Stromal cell of bone marrow (primary cell): ENCODE results near the gene STK35.

Experiments used
- DNase-seq: peaks from one replicate; pipeline ENCODE4 v3.0.0-alpha.2; 2012; ENCODE audit warnings: low read depth

Gene STK35

GRCh38 chr20:2101057-2101864 is at the start of gene STK35:
Gene STK35 (plus strand): TSS chr20:2101827. CDS start chr20:2101882, 55 bp downstream.
- DNase-seq = no peak

- DNase-seq = no peak
Measured at GRCh38 chr20:2051946-2052345, 49.7 kb upstream of the STK35 start.

DNA sequence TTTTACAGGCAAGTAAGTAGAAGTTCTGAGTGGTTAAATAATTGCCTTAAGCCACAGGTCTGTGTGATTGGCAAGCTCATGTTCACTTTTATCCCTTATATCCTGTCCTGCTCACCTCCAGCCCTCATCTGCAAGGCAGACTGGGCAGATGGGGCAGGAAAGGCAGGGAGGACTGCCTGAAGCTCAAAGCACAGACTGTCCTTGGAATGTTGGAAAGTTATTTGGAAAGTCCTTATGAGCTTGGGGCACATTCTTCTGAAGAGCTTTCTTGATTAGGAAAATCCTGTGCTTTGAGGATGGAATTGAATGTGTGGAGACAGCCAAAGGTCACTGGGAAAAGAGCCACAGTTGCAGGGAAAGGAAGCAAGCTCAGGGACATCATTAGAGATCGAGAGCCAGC is 48.9 kb upstream of the STK35 start:
- no peak for DNase-seq

DNA sequence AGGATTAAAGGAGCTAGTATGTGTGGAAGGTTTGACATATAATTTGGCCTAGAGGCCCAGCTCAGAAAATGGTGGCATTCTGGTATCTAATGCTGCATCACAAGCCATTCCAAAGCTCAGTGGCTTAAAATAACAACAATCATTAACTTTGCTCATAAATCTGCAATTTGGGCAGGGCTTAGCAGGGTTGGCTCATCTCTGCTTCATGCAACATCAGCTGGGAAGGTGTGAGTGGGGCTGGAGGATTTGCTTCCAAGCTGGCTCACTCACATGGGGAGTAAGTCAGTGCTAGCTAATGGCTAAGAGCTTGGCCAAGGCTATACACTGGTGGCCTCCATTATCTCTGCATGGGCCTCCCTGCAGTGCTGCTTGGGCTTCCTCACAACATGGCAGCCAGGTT is 48.0 kb upstream of the STK35 start:
- no peak for DNase-seq

- DNase-seq = no peak
Measured at GRCh38 chr20:2054911-2055310, 46.7 kb upstream of the STK35 start.

- DNase-seq = no peak
Measured at GRCh38 chr20:2059411-2059810, 42.2 kb upstream of the STK35 start.

GRCh38 chr20:2065099-2065498 is 36.5 kb upstream of the STK35 start:
- no peak for DNase-seq

DNA sequence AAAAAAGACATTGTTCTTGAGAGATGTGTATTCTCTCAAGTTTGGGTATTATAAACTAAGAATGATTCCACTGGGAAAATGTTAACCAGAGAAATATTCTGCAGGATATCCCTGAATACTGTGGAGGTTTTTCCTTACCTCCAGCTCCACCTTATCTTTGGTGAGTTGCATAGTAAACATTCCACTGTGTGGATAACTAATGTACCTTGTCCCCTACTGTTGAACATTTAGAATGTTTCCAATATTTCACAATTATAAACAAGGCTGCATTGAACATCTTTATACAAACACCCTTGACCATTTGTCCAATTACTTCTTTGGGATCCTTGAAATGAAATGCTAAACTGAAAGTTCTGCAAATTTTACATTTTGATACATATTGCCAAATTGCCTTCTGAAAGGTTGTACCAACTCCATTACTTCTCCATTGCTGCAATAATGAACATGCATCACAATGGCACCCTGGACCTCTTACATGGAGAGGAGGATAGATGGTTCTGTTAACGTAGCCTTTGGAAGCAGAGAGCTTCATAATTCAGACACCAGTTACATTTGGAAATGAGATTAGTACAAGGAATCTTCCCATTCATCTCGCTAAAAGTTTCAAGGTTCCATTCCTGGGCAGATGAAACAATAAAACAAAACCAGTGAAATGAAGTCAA is 35.0 kb upstream of the STK35 start:
- no peak for DNase-seq

- DNase-seq = no peak
Measured at GRCh38 chr20:2080532-2081224, 20.9 kb upstream of the STK35 start.

- peak; percentile 28 for DNase-seq
Measured at GRCh38 chr20:2084703-2085102, 16.9 kb upstream of the STK35 start.

DNA sequence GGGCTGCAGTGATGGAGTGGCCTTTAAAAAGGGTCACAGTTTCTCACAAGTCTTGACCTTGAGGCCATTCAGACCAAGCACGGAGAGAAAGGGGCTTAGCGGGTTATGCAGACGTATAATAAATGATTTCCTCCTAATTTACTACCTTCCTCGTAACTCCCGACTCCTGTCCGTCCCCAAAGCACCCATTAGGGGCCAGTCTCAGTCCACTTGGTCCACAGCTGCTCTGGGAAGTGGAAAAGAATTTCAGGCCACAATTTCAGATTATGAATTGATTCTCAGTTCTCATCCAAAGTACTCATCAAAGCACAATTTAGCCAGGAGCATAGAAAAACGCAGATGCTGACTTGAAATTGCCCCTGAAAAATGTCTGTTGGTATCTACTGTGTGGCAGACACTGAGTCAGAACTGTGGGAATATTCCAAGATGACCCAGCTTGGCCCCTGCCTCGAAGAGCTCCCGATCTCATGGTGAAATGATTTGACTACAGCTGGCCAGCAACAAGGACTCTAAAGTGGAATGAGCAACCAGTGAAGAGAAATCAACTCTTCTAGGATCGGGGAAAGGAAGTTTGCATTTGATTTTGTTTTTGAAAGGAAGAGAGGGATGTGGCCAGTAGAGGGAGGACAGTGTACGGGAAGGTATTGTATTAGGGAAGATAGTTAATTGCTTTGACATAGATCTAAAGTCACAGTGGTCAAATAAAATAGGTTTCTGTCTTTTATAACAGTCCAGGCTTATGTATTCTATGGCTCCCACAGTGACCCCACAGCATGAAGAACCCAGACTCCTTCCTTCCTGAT is 15.2 kb upstream of the STK35 start:
- DNase-seq = no peak

DNA sequence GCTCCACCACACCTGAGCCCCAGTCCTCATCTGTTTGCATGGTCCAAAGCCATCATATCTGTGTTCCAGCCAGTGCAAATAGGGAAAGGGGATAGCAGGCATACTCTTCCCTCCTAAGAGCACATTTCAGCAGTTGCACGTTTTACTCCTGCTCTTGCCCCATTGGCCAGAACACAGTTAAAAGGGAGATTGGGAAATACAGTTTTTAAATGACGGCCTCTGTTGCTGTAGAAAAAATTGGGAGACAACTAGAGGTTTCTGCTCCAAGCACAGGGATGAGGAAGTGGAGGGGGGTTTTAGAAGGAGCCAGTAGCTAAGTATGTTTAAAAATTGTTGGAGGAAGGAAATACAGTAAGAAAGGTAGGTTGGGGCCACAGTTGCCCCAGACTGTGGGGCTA is 14.6 kb upstream of the STK35 start:
- DNase-seq = no peak

GRCh38 chr20:2088891-2089290 is 12.7 kb upstream of the STK35 start:
- DNase-seq = no peak

- DNase-seq = no peak
Measured at GRCh38 chr20:2089447-2089846, 12.2 kb upstream of the STK35 start.

GRCh38 chr20:2093159-2093781 is 8.4 kb upstream of the STK35 start:
- DNase-seq = no peak

GRCh38 chr20:2093883-2094282 is 7.7 kb upstream of the STK35 start:
- DNase-seq = no peak

DNA sequence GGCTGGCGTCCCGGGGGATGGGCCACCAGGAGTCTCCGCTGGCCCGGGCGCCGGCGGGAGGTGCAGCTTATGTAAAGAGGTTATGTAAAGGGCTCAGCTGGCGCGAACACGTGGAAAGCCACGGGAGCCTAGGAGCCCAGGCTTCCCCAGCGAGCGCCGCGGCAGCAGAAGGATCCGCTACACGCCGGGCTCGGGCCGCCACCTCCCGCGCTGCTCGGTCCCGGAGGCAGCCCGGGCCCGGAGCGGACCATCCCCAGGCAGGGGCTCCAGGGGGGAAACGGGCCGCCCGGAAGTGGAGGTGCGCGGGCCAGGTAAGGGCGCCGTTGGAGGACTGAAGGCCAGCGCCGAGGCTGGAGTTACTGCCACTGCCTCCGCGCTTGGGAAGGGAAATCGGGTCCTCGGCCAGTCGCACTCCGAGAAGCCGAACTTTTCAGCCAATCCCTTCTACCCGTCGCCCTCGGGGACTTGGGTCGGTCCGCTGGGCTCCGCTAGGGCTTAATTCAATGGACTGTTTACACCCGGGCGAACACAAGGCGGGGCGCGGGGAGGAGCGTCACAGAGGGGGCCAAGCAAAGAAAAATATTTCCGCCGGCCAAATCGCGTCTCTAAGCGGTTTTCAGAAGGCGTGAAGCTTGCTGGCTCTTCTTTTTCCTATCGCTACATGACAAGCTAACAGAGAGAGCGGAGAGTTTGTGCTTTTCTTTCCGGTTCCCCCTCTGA is 398 bp downstream of the STK35 start:
- peak; percentile 90 for DNase-seq

DNA sequence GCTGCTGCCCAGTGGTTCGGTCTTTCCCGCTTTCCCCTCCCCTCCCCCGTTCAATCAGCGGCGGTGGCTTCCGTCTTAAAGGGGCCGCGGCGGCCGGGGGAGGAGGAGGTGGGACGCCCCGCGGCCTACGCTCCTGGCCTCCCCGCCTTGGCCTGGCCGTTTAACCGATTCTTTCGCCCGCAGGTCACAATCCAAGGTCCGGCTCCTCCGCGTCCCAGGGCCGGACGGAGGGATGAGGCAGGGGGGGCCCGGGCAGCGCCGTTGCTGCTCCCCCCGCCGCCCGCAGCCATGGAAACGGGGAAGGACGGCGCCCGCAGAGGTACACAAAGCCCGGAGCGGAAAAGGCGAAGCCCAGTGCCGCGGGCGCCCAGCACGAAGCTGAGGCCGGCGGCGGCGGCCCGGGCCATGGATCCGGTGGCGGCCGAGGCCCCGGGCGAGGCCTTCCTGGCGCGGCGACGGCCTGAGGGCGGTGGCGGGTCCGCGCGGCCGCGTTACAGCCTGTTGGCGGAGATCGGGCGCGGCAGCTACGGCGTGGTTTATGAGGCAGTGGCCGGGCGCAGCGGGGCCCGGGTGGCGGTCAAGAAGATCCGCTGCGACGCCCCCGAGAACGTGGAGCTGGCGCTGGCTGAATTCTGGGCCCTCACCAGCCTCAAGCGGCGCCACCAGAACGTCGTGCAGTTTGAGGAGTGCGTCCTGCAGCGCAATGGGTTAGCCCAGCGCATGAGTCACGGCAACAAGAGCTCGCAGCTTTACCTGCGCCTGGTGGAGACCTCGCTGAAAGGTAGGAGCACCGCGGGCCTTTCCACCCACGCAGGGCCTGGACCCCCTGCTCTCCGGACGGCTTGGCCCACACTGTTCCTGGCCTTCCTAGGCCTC is 1.2 kb downstream of the STK35 start:
- peak; percentile 70 for DNase-seq

GRCh38 chr20:2103461-2104153 is 2.0 kb downstream of the STK35 start:
- no peak for DNase-seq
